Trophoblast cell (in vitro differentiated cells and primary cell): Measurements from ENCODE around the gene MMP1.

ENCODE experiments used
- DNase-seq, 2 donors: peaks; one replicate each; pipeline ENCODE4 v3.0.0-alpha.2; 2016
- H2AFZ ChIP-seq: 2 replicates; pipeline ENCODE4 v1.6.1; 2013; ENCODE audit warnings: low read length, moderate library complexity, mild to moderate bottlenecking; ENCODE audit not compliant: insufficient read depth, poor library complexity
- H2AK5ac ChIP-seq: 2 replicates; pipeline ENCODE4 v1.6.1; 2013; ENCODE audit warnings: mild to moderate bottlenecking, low read length
- H2BK120ac ChIP-seq: 2 replicates; pipeline ENCODE4 v1.6.1; 2013; ENCODE audit warnings: low read length, mild to moderate bottlenecking, moderate library complexity; ENCODE audit not compliant: insufficient read depth, poor library complexity
- H2BK12ac ChIP-seq: 2 replicates; pipeline ENCODE4 v1.6.1; 2013; ENCODE audit warnings: mild to moderate bottlenecking, low read length, moderate library complexity
- H2BK5ac ChIP-seq: 2 replicates; pipeline ENCODE4 v1.6.1; 2013; ENCODE audit warnings: low read length, low read depth, moderate library complexity, mild to moderate bottlenecking; ENCODE audit not compliant: poor library complexity
- H3K14ac ChIP-seq: 2 replicates; pipeline ENCODE4 v1.6.1; 2013; ENCODE audit warnings: mild to moderate bottlenecking, low read length
- H3K18ac ChIP-seq: 2 replicates; pipeline ENCODE4 v1.6.1; 2013; ENCODE audit warnings: mild to moderate bottlenecking, low read length
- H3K23ac ChIP-seq: 2 replicates; pipeline ENCODE4 v1.6.1; 2013; ENCODE audit warnings: low read length
- H3K27ac ChIP-seq: 2 replicates; pipeline ENCODE4 v1.5.1; 2013; ENCODE audit warnings: low read depth, mild to moderate bottlenecking, inconsistent platforms, low read length, moderate library complexity
- H3K27me3 ChIP-seq: 2 replicates; pipeline ENCODE4 v1.6.1; 2013; ENCODE audit warnings: inconsistent platforms, mild to moderate bottlenecking, low read length, moderate library complexity; ENCODE audit not compliant: insufficient read depth
- H3K36me3 ChIP-seq, 2 experiments: 1 replicate in 1 of 2; 2 replicates in 1 of 2; pipeline ENCODE4 v1.6.1; 2013; ENCODE audit warnings: low read length in 2 of 2, mild to moderate bottlenecking in 2 of 2, moderate library complexity in 1 of 2; ENCODE audit not compliant: insufficient read depth in 2 of 2, control insufficient read depth in 1 of 2
- H3K4ac ChIP-seq: 2 replicates; pipeline ENCODE4 v1.6.1; 2013; ENCODE audit warnings: low read depth, mild to moderate bottlenecking, low read length, moderate library complexity
- H3K4me1 ChIP-seq, 2 experiments: 1 replicate in 1 of 2; 2 replicates in 1 of 2; pipeline ENCODE4 v1.6.1; 2013; ENCODE audit warnings: low read length in 2 of 2, mild to moderate bottlenecking in 2 of 2, moderate library complexity in 1 of 2; ENCODE audit not compliant: insufficient read depth in 2 of 2, control insufficient read depth in 1 of 2
- H3K4me2 ChIP-seq: 2 replicates; pipeline ENCODE4 v1.6.1; 2013; ENCODE audit warnings: inconsistent platforms, mild to moderate bottlenecking, low read length, moderate library complexity
- H3K4me3 ChIP-seq: 2 replicates; pipeline ENCODE4 v1.5.1; 2013; ENCODE audit warnings: mild to moderate bottlenecking, low read depth, low read length, inconsistent platforms
- H3K79me1 ChIP-seq: one replicate; pipeline ENCODE4 v1.6.1; 2013; ENCODE audit warnings: low read length
- H3K79me2 ChIP-seq: 2 replicates; pipeline ENCODE4 v1.6.1; 2013; ENCODE audit warnings: low read length, mild to moderate bottlenecking; ENCODE audit not compliant: control insufficient read depth, insufficient read depth, poor library complexity
- H3K9ac ChIP-seq: 2 replicates; pipeline ENCODE4 v1.6.1; 2013; ENCODE audit warnings: mild to moderate bottlenecking, low read length
- H3K9me3 ChIP-seq: 2 replicates; pipeline ENCODE4 v1.6.1; 2013; ENCODE audit warnings: low read depth, mild to moderate bottlenecking, control low read depth, inconsistent platforms, low read length; ENCODE audit not compliant: insufficient read depth
- H4K12ac ChIP-seq: 2 replicates; pipeline ENCODE4 v1.6.1; 2013; ENCODE audit warnings: low read depth, mild to moderate bottlenecking, low read length, moderate library complexity
- H4K8ac ChIP-seq: 2 replicates; pipeline ENCODE4 v1.6.1; 2013; ENCODE audit warnings: low read depth, mild to moderate bottlenecking, low read length, moderate library complexity
- H4K91ac ChIP-seq: one replicate; pipeline ENCODE4 v1.6.1; 2013; ENCODE audit warnings: low read depth, mild to moderate bottlenecking, low read length, moderate library complexity
- WGBS: extraction: QIAGEN DNeasy Blood & Tissue Kit; methylation state at CpG from one replicate; pipeline ENCODE4 v1.1.7; 2013; ENCODE audit warnings: missing lambda C conversion rate; ENCODE audit not compliant: insufficient read length, insufficient coverage; ENCODE audit errors: extremely low coverage; 5-methylcytosine and 5-hydroxymethylcytosine counted together

Gene MMP1

GRCh38 chr11:102830001-102830727 is 32.2 kb upstream of the MMP1 start:
- peak in 1 of 2 donors; percentile 66 for DNase-seq
- no peak overlapping the region for H2AK5ac ChIP-seq
- H3K4me1 ChIP-seq, result peaks cover 4 to 9% of the 10 kb centered on the region in 2 experiments
- no peak overlapping the region for H2BK12ac ChIP-seq
- no peaks in the 10 kb centered on the region for H3K27me3 ChIP-seq
- H3K79me2 ChIP-seq, result no peaks in the 10 kb centered on the region
- H3K23ac ChIP-seq, result no peak overlapping the region
- no CpG with 5 or more reads among the region's 5 CpGs for WGBS
- no peak overlapping the region for H2BK120ac ChIP-seq
- no peak overlapping the region for H3K18ac ChIP-seq
- H3K27ac ChIP-seq, result peak overlapping the region; percentile 23
- no peak overlapping the region for H4K8ac ChIP-seq
- H2AFZ ChIP-seq, result no peak overlapping the region
- H3K14ac ChIP-seq, result no peak overlapping the region
- H3K36me3 ChIP-seq, result no peaks in the 10 kb centered on the region
- no peak overlapping the region for H3K9ac ChIP-seq
- H3K4ac ChIP-seq, result no peak overlapping the region
- H3K4me2 ChIP-seq, result no peak overlapping the region
- H3K79me1 ChIP-seq, result peaks cover 7% of the 10 kb centered on the region
- no peak overlapping the region for H3K4me3 ChIP-seq
- peaks cover 6% of the 10 kb centered on the region for H3K9me3 ChIP-seq
- no peak overlapping the region for H4K12ac ChIP-seq
- no peak overlapping the region for H4K91ac ChIP-seq
- no peak overlapping the region for H2BK5ac ChIP-seq

DNA sequence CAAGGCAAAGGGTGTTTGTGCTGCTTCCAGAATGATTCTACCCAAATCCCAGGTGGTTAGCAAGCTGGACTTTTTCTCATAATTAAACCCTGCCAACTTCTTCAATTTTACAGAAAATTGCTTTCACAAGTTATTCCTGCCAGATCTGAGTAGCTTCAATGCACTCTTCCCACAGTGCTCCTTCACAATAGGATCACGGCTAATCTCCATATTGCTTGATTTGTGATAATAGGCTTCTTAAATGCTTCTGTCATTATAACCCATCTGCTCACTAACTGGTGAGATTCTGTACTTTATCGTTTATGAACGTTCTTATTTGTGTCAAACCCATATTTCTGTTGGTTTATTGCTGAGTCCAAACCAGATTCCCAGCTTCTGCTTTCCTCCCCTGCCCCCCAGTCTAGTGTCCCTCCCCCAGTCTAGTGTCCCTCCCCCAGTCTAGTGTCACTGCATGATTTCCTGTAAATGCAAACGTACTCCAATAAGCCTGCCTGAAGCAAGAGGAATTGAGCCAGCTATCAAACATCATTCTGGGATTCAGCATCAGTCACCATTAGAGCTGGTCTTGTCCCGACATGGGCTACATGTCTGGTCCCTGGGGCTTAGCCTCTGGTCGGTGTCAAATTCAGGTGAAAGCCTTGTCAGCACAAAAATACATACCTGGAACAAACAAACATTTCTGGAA is 31.5 kb upstream of the MMP1 start:
- no CpG with 5 or more reads among the region's 6 CpGs for WGBS
- H3K4me1 ChIP-seq, result peaks cover 4 to 9% of the 10 kb centered on the region in 2 experiments
- no peak overlapping the region for H2BK5ac ChIP-seq
- no peak overlapping the region for H2BK12ac ChIP-seq
- H4K8ac ChIP-seq, result peak overlapping the region; percentile 2
- peaks cover 6% of the 10 kb centered on the region for H3K9me3 ChIP-seq
- H3K27ac ChIP-seq, result peak overlapping the region; percentile 23
- H4K91ac ChIP-seq, result no peak overlapping the region
- no peak overlapping the region for H2AK5ac ChIP-seq
- no peak overlapping the region for H3K23ac ChIP-seq
- H2BK120ac ChIP-seq, result no peak overlapping the region
- peaks cover 7% of the 10 kb centered on the region for H3K79me1 ChIP-seq
- no peak overlapping the region for H3K4me2 ChIP-seq
- DNase-seq, result no peak
- H3K4ac ChIP-seq, result no peak overlapping the region
- H3K18ac ChIP-seq, result no peak overlapping the region
- H3K79me2 ChIP-seq, result no peaks in the 10 kb centered on the region
- H3K36me3 ChIP-seq, result no peaks in the 10 kb centered on the region
- no peak overlapping the region for H3K14ac ChIP-seq
- no peaks in the 10 kb centered on the region for H3K27me3 ChIP-seq
- no peak overlapping the region for H4K12ac ChIP-seq
- H3K4me3 ChIP-seq, result no peak overlapping the region
- H2AFZ ChIP-seq, result no peak overlapping the region
- H3K9ac ChIP-seq, result no peak overlapping the region

DNA sequence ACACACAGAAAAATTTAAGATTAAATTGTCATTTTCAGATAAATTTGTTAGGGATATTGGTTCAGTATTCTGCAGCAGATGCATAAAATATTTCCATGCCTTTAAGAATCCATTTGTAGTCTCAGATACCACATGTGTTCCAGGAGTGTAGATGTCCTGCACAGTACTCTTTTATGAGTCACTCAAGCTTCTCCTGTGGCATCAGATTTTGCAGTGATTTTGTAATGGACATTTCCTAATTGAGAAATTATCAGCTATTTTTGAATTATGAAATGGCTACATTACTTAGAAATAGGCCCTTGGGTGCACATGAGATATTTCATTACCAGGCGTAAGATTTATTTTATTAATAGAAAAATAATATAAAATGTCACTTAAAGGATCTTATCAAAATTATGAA is 26.6 kb upstream of the MMP1 start:
- Histone ChIP-seq H4K12ac (no peak overlapping the region), H2BK5ac (no peak overlapping the region), H3K36me3 (no peaks in the 10 kb centered on the region), H3K79me1 (peaks cover 3% of the 10 kb centered on the region), H3K27me3 (no peaks in the 10 kb centered on the region), H3K9me3 (peaks cover 6% of the 10 kb centered on the region), H2BK120ac (no peak overlapping the region), H2BK12ac (no peak overlapping the region), H3K23ac (no peak overlapping the region), H3K4me1 (peaks cover 1 to 4% of the 10 kb centered on the region in 2 experiments), H2AFZ (no peak overlapping the region), H4K91ac (no peak overlapping the region), H3K14ac (no peak overlapping the region), H3K4ac (no peak overlapping the region), H3K4me3 (no peak overlapping the region), H3K79me2 (no peaks in the 10 kb centered on the region), H2AK5ac (no peak overlapping the region), H3K9ac (no peak overlapping the region), H3K18ac (no peak overlapping the region), H3K4me2 (no peak overlapping the region), H3K27ac (no peak overlapping the region), H4K8ac (no peak overlapping the region)
- WGBS, result no CpG with 5 or more reads among the region's 1 CpG
- peak in 1 of 2 donors; percentile 27 for DNase-seq

DNA sequence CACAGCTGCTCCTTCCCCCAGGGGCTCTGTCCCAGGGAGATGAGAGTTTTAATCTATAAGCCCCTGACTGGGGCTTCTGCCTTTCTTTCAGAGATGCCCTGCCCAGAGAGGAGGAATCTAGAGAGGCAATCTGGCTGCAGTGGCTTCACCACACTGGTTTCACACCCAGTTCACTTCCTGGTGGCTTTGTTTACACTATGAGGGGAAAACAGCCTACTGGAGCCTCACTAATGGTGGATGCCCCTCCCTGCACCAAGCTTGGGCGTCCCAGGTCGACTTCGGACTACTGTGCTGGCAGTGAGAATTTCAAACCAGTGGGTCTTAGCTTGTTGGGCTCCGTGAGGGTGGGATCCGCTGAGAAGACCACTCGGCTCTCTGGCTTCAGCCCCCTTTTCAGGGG is 21.5 kb upstream of the MMP1 start:
- Histone ChIP-seq H2AFZ (no peak overlapping the region), H3K14ac (no peak overlapping the region), H3K18ac (no peak overlapping the region), H2BK12ac (no peak overlapping the region), H3K23ac (no peak overlapping the region), H2BK120ac (no peak overlapping the region), H3K79me2 (no peaks in the 10 kb centered on the region), H2AK5ac (no peak overlapping the region), H4K8ac (no peak overlapping the region), H4K91ac (no peak overlapping the region), H4K12ac (no peak overlapping the region), H3K4me3 (no peak overlapping the region), H2BK5ac (no peak overlapping the region), H3K27ac (no peak overlapping the region), H3K9me3 (no peaks in the 10 kb centered on the region), H3K4me2 (no peak overlapping the region), H3K9ac (no peak overlapping the region), H3K79me1 (no peaks in the 10 kb centered on the region), H3K27me3 (no peaks in the 10 kb centered on the region), H3K4ac (no peak overlapping the region), H3K4me1 (no peaks in the 10 kb centered on the region), H3K36me3 (no peaks in the 10 kb centered on the region)
- no CpG with 5 or more reads among the region's 6 CpGs for WGBS
- no peak for DNase-seq
